Esophagus (tissue), 2 donors: ENCODE results near the gene GMDS. TPM values are rescaled to one million over a fixed set of nuclear protein-coding genes. Genes with fewer than 3 reads are reported as not detected.

ENCODE experiments used
- H3K27ac ChIP-seq, 2 donors: one replicate each; pipeline ENCODE4 v1.5.1; 2013; ENCODE audit warnings: low read depth in 2 of 2, mild to moderate bottlenecking in 2 of 2, inconsistent platforms in 1 of 2, low read length in 1 of 2, moderate library complexity in 1 of 2
- H3K27me3 ChIP-seq, 2 donors: one replicate each; pipeline ENCODE4 v1.6.1; 2013; ENCODE audit warnings: low read length in 2 of 2, control low read depth in 1 of 2, mild to moderate bottlenecking in 1 of 2; ENCODE audit not compliant: insufficient read depth in 2 of 2, control insufficient read depth in 1 of 2
- H3K36me3 ChIP-seq, 2 donors: one replicate each; pipeline ENCODE4 v1.6.1; 2013; ENCODE audit warnings: low read length in 1 of 2; ENCODE audit not compliant: control insufficient read depth in 2 of 2, insufficient read depth in 2 of 2
- H3K4me1 ChIP-seq, 2 donors: one replicate each; pipeline ENCODE4 v1.6.1; 2013; ENCODE audit warnings: low read length in 1 of 2; ENCODE audit not compliant: control insufficient read depth in 2 of 2, insufficient read depth in 2 of 2
- H3K4me3 ChIP-seq, 2 donors: one replicate each; pipeline ENCODE4 v1.5.1; 2013; ENCODE audit warnings: low read length in 2 of 2, mild to moderate bottlenecking in 2 of 2, low read depth in 1 of 2, moderate library complexity in 1 of 2
- H3K9me3 ChIP-seq, 2 donors: one replicate each; pipeline ENCODE4 v1.6.1; 2013; ENCODE audit warnings: mild to moderate bottlenecking in 2 of 2, low read depth in 1 of 2, low read length in 1 of 2, moderate library complexity in 1 of 2; ENCODE audit not compliant: control insufficient read depth in 2 of 2, insufficient read depth in 1 of 2
- WGBS, 2 donors: extraction: QIAGEN DNeasy Blood & Tissue Kit; methylation state at CpG; one replicate each; pipeline ENCODE4 v1.1.7; 2013; 5-methylcytosine and 5-hydroxymethylcytosine counted together
- polyA plus RNA-seq, 2 donors: library from polyadenylated mRNA; stranded (reverse); fragments of 200-250 nt; gene quantifications; one replicate each; pipeline ENCODE4 v1.2.3, GENCODE V29; 2013
- donor health status: healthy with polysubstance abuse.
- donor health status: Bipolar disorder and iron deficiency.

GMDS gene
- polyA plus RNA-seq, 2 donors, result 42.4 to 54.5 TPM

- Histone ChIP-seq H3K27ac (no peak overlapping the region), H3K4me1 (peaks cover 3 to 8% of the 10 kb centered on the region in 2 donors), H3K9me3 (peaks cover 0 to 11% of the 10 kb centered on the region in 2 donors), H3K36me3 (no peaks in the 10 kb centered on the region), H3K4me3 (peak overlapping the region in 1 of 2 donors; percentile 72), H3K27me3 (peaks cover 0 to 23% of the 10 kb centered on the region in 2 donors)
- WGBS, 2 donors, result 35 to 44% methylated on average over 10 of the region's 10 CpGs
Measured at GRCh38 chr6:1612299-1612973, 633.0 kb downstream of the GMDS start.

DNA sequence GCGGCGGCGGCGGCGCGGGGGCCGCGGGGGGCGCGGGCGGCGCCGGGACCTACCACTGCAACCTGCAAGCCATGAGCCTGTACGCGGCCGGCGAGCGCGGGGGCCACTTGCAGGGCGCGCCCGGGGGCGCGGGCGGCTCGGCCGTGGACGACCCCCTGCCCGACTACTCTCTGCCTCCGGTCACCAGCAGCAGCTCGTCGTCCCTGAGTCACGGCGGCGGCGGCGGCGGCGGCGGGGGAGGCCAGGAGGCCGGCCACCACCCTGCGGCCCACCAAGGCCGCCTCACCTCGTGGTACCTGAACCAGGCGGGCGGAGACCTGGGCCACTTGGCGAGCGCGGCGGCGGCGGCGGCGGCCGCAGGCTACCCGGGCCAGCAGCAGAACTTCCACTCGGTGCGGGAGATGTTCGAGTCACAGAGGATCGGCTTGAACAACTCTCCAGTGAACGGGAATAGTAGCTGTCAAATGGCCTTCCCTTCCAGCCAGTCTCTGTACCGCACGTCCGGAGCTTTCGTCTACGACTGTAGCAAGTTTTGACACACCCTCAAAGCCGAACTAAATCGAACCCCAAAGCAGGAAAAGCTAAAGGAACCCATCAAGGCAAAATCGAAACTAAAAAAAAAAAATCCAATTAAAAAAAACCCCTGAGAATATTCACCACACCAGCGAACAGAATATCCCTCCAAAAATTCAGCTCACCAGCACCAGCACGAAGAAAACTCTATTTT is 633.7 kb downstream of the GMDS start:
- Histone ChIP-seq H3K9me3 (peaks cover 0 to 11% of the 10 kb centered on the region in 2 donors), H3K27ac (peak overlapping the region in 1 of 2 donors; percentile 50), H3K4me3 (peak overlapping the region; percentile 64 to 72), H3K36me3 (no peaks in the 10 kb centered on the region), H3K27me3 (peaks cover 3 to 23% of the 10 kb centered on the region in 2 donors), H3K4me1 (peaks cover 3 to 8% of the 10 kb centered on the region in 2 donors)
- 3 to 5% methylated on average over 46 to 71 of the region's 71 CpGs for WGBS, 2 donors

- peak overlapping the region; percentile 38 to 83 for H3K27ac ChIP-seq
- peaks cover 3 to 23% of the 10 kb centered on the region in 2 donors for H3K27me3 ChIP-seq
- H3K36me3 ChIP-seq, result no peaks in the 10 kb centered on the region
- peaks cover 6 to 8% of the 10 kb centered on the region in 2 donors for H3K4me1 ChIP-seq
- peaks cover 0 to 11% of the 10 kb centered on the region in 2 donors for H3K9me3 ChIP-seq
- H3K4me3 ChIP-seq, result peak overlapping the region; percentile 64 to 72
- WGBS, 2 donors, result 3 to 5% methylated on average over 30 to 38 of the region's 38 CpGs
Measured at GRCh38 chr6:1611322-1611571, 634.2 kb downstream of the GMDS start.

GRCh38 chr6:1610497-1611321 is 634.7 kb downstream of the GMDS start:
- no peaks in the 10 kb centered on the region for H3K36me3 ChIP-seq
- peaks cover 3 to 23% of the 10 kb centered on the region in 2 donors for H3K27me3 ChIP-seq
- H3K9me3 ChIP-seq, result peaks cover 0 to 11% of the 10 kb centered on the region in 2 donors
- H3K4me1 ChIP-seq, result peaks cover 6 to 8% of the 10 kb centered on the region in 2 donors
- H3K4me3 ChIP-seq, result peak overlapping the region; percentile 64 to 72
- H3K27ac ChIP-seq, result peak overlapping the region; percentile 83 to 96
- 3% methylated on average over 85 to 101 of the region's 101 CpGs for WGBS, 2 donors

- Histone ChIP-seq H3K9me3 (peaks cover 0 to 9% of the 10 kb centered on the region in 2 donors), H3K36me3 (no peaks in the 10 kb centered on the region), H3K4me1 (peaks cover 6 to 12% of the 10 kb centered on the region in 2 donors), H3K4me3 (peak within 1 kb of the TSS; percentile 65 to 72), H3K27me3 (peaks cover 3 to 29% of the 10 kb centered on the region in 2 donors), H3K27ac (peak within 1 kb of the TSS; percentile 83 to 96)
- WGBS, 2 donors, result 1% methylated on average over 47 to 115 of the region's 115 CpGs
Measured at GRCh38 chr6:1609648-1610496, 635.5 kb downstream of the GMDS start, which contains the start of gene FOXC1. Gene FOXC1 (plus strand): TSS chr6:1609915. CDS start chr6:1610446, 531 bp downstream.

DNA sequence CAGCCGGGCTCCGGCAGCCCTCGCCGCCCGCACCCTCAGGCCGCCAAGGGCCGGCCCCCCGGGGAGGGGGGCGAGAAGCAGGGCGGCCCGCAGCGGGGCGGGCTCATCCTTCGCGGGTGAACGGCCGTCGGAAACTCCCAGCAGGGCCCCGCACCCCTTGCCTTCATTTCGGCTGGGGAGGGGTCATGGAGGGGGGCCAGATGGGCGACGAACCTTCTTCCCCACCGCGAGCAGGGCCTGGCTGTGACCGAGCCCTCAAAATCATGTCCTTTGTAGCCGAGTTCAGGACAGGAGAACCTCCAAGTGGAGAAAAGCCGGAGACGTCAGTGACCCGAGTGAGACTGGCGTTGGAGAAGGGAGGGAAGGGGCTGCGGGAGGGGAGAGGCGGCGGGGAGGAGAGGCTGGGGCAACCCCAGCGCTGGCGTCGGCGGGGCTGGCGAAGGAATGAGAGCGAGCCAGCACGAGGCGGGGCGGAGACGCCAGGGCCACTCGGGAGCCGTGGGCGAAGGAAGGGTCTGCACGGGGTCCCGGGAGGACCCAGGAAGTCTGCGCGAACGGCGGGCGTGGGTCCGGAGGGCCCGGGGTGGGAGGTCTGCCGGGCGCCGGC is 636.3 kb downstream of the GMDS start:
- Histone ChIP-seq H3K4me1 (peaks cover 11 to 13% of the 10 kb centered on the region in 2 donors), H3K9me3 (peaks cover 0 to 5% of the 10 kb centered on the region in 2 donors), H3K27me3 (peaks cover 3 to 26% of the 10 kb centered on the region in 2 donors), H3K36me3 (no peaks in the 10 kb centered on the region), H3K27ac (peak overlapping the region in 1 of 2 donors; percentile 52), H3K4me3 (peak overlapping the region; percentile 65 to 72)
- WGBS, 2 donors, result 2% methylated on average over 30 to 58 of the region's 58 CpGs

DNA sequence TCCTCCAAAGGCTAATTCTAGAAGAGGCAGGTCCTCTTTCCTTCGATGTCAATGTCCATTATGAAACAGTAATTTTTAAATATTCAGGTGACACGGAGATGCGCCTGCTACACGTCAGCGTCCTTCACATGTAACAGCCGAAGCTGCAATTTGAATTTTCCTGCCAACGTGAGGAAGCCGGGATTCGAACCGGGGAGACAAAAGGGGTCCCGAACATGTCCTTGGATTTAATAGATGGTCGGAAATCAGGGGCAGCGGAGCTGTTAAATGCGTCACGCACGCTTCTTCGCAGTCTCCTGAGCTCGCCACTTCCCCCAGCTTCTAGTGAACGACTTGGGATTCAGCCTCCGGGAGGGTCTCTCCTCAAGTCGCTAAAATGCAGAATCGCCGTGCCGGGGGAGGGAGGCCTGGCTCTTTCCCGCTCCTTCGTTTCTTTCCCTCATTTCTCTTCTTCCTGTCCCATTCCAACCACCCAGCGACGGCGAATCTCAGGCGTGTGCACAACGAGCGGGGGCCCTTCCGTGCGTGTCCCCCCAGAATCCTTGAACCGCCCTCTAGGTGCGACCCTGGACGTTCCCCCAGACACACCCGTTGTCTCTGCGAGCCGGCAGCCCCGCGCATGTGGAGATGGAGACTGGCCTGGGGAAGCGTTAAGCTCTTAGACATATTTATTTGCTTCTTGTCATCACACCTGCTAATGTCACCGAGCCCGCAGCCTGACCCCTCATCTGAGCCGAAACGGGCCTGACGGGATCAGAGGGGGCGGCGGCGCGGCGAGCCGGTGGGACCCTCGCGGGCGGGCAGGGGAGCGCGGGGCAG is 637.0 kb downstream of the GMDS start:
- no peaks in the 10 kb centered on the region for H3K36me3 ChIP-seq
- H3K4me3 ChIP-seq, result peak overlapping the region; percentile 65 to 72
- peaks cover 12 to 13% of the 10 kb centered on the region in 2 donors for H3K4me1 ChIP-seq
- H3K9me3 ChIP-seq, result peaks cover 0 to 4% of the 10 kb centered on the region in 2 donors
- WGBS, 2 donors, result 14% methylated on average over 59 of the region's 59 CpGs
- H3K27ac ChIP-seq, result no peak overlapping the region
- H3K27me3 ChIP-seq, result peaks cover 3 to 22% of the 10 kb centered on the region in 2 donors
